NCI-H1694 (cell line): ENCODE results near the gene FAM209B.
"Not testable (repeated sequence)": the region's sequence is repeated elsewhere in the genome, so short reads cannot be mapped to it uniquely, and the experiment has no call there.

ENCODE experiments used
- DNase-seq: peaks from one replicate; lab custom pipeline; 2025; lab: John Stamatoyannopoulos, UW

Gene FAM209B, protein sequence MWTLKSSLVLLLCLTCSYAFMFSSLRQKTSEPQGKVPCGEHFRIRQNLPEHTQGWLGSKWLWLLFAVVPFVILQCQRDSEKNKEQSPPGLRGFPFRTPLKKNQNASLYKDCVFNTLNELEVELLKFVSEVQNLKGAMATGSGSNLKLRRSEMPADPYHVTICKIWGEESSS

DNA sequence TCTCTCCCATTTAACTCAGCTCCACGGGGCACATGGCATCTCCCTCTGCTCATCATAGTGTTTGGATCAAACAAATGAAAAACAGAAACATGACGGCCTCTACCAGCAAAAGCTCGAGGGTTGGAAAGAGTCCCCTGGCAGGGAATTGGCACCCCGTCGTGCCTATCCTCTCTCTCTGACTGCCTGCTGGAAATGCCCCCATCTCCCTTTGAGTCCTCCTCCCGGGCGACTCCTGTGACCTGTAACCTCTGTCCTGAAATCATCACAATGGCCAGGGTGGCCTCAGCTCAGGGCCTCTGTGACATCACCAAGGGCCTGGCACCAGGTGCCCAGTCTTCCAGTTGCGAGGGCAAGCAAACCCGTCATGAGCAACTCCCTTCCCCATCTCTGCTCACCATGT is at the start of gene FAM209B:
TSS of gene FAM209B (plus strand) at position 301 of the 400 bp plus-strand sequence. CDS start at position 397, 96 bp downstream.
- DNase-seq: not testable (repeated sequence)

- DNase-seq: no peak
Observed at GRCh38 chr20:56483970-56484369, 49.1 kb upstream of the FAM209B start.

- DNase-seq: no peak
Observed at GRCh38 chr20:56487216-56487615, 45.8 kb upstream of the FAM209B start.

DNA sequence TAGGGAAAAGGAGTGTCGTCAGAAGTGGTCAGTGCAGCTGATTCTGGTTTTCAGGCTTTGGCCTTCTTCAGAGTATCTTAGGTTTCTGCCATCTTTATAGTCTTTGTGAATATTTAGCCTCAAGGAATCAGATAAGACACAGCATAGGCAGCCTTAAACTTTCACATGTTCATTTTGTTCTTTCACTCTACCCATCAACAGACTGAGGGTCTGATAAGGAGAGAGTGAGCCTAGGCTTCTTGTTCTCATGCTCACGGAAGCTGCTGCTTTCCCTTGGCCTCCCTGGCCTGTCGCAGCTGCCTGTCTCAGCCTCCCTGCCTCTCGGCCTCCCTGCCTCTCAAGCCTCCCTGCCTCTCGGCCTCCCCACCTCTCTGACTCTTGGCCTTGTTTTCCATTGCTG is 44.5 kb upstream of the FAM209B start:
- no peak for DNase-seq

- DNase-seq: no peak
Observed at GRCh38 chr20:56501116-56501515, 31.9 kb upstream of the FAM209B start.

GRCh38 chr20:56503916-56504315 is 29.1 kb upstream of the FAM209B start:
- no peak for DNase-seq

DNA sequence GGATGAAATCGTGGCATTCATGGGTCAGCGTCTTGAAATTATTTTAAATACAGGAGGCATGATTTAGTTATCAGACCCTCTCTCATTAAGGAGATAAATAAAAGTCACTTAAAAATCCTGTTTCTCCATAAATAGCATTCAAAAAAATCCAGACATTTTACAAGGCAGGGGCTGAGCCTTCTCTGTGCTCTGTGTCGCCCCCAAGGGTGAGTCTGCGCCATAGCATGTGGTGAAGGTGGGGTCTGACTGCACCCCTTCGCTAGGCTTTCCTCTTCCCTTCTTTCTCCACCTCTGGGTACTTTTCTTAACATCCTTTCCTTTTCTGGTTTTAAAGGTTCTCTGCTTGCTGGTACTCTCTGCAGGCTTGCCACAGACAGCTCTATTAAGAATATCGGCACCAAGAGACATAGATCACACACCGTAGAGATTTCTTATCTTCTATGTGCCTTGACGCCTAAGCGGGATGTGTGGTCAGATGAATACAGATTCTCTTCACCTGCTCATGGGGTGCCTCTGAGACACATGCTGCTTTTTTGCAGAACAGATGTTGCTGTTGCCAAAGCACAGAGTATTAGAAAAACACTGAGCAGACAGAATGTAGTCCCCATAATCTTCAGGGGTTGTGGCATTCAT is 28.6 kb upstream of the FAM209B start:
- DNase-seq: no peak

- DNase-seq: no peak
Observed at GRCh38 chr20:56506103-56506502, 26.9 kb upstream of the FAM209B start.

DNA sequence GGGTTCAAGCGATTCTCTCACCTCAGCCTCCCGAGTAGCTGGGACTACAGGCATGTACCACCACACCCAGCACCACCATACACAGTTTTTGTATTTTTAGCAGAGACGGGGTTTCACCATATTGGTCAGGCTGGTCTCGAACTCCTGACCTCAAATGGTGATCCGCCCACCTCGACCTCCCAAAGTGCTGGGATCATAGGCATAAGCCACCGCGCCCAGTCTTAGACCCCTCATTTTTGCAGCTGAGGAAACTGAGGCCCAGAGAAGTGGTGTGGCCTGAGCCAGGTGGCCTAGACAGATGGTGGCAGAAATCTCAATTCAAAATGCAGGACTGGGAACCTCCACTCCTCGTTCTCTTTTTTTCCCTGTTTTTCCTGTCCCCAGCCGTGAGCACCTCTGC is 21.1 kb upstream of the FAM209B start:
- DNase-seq: no peak

- no peak for DNase-seq
Observed at GRCh38 chr20:56513161-56514150, 19.6 kb upstream of the FAM209B start.

DNA sequence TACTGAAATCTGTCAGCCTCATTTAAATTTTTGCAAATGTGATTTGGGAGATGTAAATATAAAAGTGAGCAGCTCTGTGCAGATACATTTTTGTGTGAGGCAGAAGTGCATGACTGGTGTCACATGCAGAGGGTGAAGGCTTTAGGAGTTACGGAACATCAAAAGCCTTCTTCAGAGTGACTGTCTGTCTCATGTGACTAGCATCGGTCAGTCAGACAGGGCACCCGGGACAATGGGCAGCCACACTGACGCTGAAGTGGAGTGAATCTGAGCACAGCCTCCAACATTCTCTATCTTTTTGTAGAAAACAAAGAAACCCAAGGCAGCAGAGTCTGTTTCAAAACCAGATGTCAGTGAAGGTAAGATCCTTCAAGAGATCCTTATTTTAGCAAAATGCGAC is 16.4 kb upstream of the FAM209B start:
- DNase-seq: no peak

GRCh38 chr20:56517211-56517610 is 15.8 kb upstream of the FAM209B start:
- no peak for DNase-seq

- DNase-seq: no peak
Observed at GRCh38 chr20:56517641-56518040, 15.4 kb upstream of the FAM209B start.

GRCh38 chr20:56518126-56518525 is 14.9 kb upstream of the FAM209B start:
- no peak for DNase-seq

DNA sequence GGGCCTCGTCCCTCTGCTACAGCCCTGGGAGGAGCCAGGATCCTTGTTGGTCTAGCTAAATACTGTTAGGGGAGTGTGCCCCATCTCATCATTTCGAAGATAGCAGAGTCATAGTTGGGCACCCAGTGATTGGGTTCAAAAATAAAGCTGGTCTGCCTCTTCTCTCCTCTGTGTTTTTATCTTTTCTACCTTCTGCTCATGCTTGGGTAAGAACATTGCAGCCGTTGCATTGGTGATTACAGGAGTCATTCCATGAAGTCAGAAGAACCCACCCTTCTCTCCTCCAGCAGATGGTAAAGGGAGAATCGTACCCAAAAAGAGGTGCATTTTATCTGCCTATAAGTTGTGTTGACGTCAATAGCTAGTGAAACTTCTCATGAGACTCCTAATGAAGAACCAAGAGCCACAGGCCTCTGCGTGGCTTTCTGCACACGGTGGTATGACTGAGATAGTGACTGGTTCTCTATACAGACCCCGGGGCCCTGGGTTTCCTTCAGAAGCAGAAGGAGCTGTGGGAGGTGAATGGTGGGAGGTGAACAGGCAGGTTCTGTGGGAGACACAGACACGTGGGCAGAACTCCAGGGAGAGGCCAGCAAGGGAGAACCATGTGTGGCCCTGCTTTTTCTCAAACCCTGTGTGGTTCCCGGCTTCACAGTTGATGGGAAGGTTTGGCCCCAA is 14.2 kb upstream of the FAM209B start:
- DNase-seq: no peak

- DNase-seq: no peak
Observed at GRCh38 chr20:56519551-56519950, 13.5 kb upstream of the FAM209B start.

- no peak for DNase-seq
Observed at GRCh38 chr20:56520180-56520579, 12.9 kb upstream of the FAM209B start.

DNA sequence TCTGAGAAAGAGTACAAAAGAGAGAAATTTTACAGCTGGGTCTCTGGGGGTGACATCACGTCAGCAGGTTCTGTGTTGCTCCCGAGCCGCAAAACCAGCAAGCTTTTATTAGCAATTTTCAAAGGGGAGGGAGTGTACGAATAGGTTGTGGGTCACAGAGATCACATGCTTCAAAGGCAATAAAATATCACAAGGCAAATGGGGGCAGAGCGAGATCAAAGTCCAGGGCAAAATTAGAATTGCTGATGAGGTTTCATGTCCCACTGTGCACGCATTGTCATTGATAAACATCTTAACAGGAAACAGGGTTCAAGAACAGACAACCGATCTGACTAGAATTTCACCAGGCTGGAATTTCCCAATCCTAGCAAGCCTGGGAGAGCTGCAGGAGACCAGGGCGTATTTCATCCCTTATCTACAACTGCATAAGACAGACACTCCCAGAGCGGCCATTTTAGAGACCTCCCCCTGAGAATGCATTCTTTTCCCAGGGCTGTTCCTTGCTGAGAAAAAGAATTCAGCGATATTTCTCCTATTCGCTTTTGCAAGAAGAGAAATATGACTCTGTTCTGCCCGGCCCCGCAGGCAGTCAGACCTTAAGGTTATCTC is 12.2 kb upstream of the FAM209B start:
- DNase-seq: not testable (repeated sequence)

DNA sequence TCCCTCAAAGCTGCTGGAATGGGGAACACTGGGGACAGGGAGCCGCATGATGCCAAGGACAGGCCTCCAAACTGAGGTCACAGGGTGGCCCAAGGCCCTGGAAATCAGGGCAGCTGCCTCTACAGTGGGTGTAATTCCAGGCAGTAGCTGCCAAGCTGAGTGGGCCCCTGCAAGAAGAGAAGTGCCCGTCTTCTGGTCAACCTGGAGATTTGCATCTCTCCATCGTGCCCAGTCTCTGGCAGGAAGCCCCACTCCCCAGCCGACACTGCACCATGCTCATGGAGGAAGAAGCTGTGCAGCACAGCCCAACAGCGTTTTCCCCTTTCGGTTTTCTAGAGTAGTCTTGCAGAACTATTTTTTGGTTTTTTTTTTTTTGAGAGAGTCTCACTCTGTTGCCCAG is 10.7 kb upstream of the FAM209B start:
- no peak for DNase-seq

- DNase-seq: not testable (repeated sequence)
Observed at GRCh38 chr20:56524444-56524843, 8.6 kb upstream of the FAM209B start, which contains the start of gene FAM209A. Gene FAM209A (plus strand): TSS chr20:56524744. CDS start chr20:56524809, 65 bp downstream.

GRCh38 chr20:56527521-56527920 is 5.5 kb upstream of the FAM209B start:
- DNase-seq: no peak

- no peak for DNase-seq
Observed at GRCh38 chr20:56537997-56538396, 5.0 kb downstream of the FAM209B start.
